GM18517 (cell line): Measurements from ENCODE around the gene HRK.

Source experiments
- ATAC-seq: cut with Tn5 transposase; IDR thresholded peaks from one replicate; pipeline ENCODE4 v1.9.1; 2021; ENCODE audit warnings: mild to moderate bottlenecking, moderate library complexity; ENCODE audit not compliant: unreplicated experiment

Gene HRK

DNA sequence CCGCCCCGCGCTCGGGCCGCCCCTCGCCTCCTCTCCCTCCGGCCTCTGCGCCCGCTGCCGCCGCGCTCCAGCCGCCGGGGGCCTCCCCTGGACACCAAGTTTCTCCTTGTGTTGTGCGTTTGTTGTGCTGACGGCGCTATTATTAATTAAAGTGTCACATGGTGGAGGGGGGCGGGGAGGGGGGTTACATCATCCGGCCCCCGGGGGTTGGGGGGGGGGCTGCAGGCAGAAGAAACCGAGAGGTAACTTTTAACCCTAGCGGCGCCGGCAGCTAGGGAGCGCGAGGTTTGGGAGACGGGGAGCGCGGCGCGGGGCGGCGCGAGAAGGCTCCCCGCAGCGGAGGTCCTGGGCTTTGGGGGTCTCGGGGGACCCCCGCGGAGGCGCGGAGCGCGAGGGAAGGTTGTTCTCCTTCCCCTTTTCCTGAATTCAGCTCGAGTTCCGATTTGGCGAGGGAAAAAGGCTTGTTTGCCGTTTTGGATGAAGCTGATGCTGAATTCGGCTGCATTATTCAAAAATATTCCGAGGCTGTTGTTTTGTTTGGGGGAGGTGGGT is at the start of gene HRK:
Gene HRK (minus strand): TSS at position 117 of the 552 bp plus-strand sequence. CDS start 134 bp downstream, outside the sequence.
- ATAC-seq = no peak

DNA sequence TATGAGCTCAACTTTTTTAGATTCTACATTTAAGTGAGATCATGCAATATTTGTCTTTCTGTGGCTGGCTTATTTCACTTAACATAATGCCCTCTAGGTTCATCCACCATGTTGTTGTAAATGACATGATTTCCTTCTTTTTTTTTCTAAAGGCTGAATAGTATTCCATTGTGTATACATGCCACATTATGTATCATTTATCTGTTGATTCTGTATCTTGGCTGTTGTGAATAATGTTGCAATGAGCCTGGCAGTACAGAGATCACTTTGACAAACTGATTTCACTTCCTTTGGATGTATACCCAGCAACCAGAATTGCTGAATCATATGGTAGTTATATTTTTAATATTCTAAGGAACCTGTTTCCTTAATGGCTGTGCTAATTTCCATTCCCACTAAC is 48.6 kb upstream of the HRK start:
- no peak for ATAC-seq

DNA sequence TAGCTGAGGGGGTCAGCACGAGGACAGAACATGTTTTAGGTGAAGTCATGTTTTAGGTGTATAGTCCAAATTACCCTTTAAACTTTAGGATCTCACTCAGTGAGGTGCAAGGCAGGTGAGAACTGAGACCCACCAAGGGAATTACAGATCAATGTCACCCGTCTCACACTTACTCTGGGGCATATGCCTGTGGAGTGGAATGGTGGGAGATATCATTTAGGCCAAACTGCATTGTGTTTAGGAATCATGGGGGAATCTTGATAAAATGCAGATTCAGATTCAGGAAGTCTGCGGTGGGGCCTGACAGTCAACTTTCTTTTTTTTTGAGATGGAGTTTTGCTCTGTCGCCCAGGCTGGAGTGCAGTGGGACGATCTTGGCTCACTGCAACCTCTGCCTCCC is 47.3 kb upstream of the HRK start:
- ATAC-seq = no peak

DNA sequence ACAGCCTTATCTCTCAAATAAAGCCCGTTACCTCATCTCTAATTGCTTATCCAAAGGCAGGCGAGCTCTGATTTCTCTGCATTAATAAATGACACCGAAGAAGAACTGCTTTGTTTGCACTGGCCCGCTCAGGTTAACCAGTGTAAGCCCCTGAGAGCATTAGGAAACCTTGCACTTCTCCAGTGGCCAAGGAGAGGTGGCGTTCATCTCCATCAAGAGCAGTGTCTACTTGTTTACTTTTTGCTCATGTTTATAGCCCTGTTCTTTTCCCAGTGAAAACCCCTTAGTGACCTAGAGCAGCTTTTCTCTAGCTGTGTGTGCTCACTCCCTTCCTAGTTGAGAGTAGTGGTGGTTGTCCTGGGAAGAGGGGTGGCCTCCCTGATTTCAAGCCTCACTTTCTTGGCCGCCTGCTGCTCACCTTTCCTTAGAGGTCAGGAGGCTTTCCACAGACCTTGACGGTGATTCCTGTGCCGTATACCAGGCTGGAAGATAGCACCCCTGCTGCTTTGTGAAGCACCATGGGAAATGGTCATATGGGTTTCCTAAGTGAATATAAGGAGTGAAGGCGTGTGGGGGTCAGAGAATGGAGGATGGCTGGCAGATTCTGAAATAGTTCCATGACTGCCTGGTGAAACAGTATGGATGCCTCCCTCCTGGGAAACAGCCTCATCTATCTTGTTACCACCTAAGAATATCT is 46.2 kb upstream of the HRK start:
- ATAC-seq = no peak

DNA sequence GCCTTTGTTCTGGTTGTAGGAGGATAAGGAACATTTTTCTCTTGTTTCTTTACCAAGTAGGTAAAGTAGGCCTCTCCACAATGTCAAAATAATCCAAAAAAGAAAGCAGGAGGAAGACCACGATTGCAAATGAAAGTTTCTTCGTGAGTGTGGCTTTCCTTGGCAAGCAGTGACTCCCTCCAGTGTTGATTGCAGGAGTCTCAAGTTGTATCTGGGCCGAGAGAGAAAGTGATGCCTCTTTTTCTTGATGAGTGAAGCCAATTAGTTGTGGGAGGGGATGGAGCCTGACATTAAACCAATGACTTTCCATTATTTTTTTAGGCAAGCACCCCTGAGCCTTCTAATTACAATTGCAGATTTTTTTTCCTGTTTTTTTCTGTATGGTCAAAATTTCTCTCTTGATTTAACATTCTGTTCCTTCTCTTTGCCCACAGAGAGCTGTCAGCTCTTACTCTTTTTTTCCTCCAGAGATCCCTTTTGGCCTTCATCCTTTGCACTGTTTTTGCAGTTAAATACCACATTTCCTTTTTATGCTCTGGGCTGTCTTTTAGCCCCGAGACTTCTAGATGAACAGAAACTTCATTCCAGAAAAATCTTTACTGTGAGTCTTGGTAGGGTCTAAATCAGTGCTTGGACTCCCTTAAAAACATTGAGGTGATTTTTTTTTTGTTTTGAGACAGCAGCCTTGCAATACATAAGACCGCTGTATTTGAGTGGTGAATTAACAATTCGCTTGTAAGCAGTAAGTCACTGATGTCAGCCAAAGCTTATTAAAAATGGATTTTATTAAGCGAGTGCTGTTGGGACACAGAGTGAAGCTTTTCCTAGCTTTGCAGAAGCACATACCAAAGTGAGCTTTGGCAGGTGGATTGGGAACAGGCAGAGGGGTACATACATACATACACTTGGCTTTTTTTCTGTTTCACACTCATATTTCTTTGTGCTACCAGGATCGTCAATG is 45.3 kb upstream of the HRK start:
- no peak for ATAC-seq

DNA sequence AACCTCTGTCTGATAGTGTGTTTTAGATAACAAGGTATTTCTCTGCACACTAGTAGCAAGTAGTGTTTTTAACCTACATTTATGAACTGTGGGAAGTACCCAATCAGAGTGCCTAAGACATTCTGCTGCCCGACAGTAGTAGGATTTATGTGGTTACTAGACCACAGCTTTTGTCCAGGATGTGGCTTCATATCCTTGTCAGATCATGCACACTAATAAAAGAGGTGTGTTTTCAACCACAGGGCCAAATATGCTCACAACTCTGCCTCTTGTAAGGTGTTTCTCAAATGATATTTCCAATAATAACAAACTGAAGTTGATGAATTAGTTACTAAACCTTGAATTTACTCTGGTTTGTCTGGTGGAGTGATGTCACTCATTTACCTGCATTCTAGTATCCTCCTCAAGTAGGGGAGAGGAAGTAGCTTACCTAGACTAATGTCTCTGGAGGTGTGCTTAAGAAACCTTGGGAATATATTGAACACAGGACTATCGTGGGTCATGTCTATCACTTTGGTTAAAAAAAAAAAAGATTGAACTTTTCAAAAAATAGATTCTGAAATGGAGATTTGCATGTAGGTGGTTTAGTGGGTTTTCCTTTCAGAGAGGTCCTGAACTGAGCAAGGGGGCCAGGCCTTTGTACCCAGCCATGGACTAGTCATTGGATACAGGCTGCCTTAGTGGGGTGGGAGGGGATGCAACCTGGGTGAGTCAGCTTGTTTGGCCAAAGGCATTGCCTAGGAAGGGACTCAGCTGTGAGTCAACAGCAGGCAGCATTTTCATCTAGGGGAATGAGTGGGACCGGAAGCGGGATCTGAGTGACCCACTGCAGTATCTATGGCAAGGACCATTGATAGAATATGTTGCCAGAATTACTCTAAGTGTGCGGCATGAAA is 43.6 kb upstream of the HRK start:
- ATAC-seq = peak; percentile 60

DNA sequence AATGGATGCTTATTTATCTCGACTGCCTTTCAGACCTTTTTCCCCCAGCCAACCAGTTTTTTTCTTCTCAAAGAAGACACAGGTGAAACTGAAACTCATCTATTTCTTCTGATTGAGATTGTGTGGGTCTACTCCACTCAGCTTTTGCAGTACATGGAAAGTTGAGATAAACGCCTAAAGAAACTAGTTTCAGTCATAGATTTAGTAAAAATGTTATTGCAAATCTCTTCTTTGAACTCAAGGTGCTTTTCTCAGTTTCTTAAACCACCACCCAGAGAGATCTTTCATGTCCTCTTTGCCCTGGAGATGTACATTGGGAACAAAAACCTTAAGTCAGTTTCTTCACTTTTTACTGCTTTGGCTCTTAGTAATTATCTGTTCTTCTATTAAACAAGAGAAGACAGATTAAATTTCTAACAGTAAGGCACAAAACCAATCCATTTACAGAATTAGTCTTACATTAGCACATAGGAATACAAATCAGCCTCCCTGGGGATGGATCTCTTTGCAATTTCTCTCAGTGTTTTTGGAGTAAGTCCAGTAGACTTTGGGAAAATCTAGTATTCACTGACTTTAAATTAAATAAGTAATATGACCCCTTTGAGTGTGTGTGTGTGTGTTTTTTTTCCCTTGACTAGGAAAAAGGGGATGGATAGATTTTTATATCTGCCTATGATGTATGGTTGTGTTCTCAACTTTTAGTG is 41.1 kb upstream of the HRK start:
- ATAC-seq = peak; percentile 70

DNA sequence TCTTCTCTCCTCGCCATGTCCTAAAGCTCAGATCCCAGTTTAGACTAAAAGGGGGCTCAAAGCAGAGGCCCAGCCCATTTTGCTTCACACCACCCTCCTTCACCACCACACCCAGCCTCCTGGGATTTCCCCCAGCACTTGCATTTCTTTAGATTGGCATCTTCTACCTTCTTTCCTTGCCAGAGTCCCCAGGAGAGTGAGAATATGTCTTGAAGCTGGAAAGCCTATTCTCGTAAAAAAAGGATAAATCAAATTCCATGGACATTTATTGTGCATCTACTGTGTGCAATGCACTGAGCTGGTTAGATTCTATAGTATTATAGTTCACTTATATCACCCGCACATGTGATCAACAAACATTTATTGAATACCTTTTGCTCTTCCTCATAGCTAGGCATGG is 39.7 kb upstream of the HRK start:
- ATAC-seq = no peak

DNA sequence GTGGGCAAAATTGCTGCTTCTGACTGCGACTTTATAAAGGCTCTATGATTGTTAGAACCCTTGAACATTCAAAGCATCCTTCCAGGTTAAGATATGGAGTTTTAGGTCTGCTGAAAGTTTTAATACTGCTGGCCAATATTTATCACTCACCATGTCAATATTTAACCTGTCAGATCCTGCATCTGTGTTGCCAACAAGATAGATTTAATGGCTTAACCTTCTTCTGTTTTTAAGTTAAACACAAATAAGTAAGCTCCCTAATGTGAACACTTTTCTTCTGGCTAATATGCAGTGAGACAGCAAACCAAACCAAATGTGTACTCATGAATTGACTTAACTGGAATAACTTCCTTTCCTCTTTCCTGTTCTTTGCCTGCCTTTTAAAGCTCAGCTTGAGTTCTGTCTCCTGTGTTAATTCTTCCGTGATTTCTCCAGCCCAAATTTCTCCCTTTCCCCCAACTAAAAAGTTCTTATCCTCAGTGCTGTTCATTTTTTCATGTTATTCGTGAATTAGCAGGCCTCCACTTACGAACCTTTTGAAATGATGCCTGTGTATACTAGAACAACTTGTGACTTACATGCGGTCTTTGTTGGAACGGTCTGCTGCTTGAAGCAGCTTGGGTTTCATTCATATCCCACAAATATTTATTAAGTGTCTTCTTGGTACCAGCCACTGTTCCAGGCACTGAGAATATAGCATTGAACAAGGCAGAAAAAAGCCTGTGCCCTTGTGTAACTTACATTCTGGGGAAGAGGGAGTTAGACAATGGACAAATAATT is 38.7 kb upstream of the HRK start:
- ATAC-seq = no peak

DNA sequence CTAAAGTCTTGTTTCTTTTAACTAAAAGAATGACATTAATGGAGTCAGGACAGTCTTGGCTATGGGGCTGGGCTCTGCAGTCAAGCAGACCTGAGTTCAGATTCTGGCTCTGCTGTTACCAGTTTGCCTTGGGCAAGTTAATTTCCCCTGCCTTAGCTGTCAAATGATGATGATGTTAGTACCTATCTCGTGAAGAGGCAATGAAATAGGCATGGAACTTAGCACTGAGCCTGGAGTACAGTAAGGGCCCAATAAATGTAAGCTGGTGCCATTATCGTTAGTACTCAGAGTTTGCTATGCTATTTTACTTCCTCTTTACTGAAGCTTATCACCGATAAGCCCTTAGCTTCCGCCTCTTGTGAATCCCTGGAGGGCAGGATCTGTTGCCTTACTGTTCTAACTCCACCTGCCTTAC is 38.0 kb upstream of the HRK start:
- ATAC-seq = no peak

DNA sequence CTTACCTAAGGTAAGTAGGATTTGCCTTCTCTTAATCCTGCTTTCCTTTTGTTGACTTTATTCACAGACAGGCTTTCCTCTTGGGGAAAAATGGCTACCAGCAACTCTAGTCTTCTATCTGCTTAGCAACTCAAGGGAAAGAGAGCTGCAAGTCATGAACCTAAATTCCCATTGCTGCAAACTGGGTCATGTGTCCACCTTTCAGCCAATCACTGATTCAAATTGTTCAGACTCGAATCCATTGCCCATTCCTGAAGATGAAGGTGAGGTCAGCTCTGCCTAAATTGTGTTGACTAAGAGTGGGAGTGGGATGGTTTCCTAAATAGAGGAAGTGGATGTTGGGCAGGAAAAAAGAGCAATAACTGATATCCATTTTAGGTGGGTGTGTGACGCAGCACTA is 37.2 kb upstream of the HRK start:
- no peak for ATAC-seq

DNA sequence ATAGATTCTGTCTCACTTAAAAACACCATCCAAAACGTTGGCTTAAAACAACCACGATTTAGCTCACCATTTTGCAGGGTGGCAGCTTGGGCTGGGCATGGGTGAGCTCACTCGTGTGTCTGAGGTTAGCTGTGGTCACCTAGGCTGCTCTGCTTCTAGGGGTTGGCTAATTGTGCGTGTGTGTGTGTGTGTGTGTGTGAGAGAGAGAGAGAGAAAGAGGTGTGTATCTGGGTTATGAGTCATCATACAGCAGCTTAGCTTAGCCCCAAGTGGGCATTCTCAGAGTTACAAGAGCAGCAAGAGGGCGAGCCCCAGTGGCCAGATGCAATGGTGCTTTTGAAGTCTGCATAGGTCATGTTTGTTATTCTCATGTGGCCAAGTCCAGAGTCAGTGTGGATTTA is 35.5 kb upstream of the HRK start:
- ATAC-seq = peak; percentile 95

DNA sequence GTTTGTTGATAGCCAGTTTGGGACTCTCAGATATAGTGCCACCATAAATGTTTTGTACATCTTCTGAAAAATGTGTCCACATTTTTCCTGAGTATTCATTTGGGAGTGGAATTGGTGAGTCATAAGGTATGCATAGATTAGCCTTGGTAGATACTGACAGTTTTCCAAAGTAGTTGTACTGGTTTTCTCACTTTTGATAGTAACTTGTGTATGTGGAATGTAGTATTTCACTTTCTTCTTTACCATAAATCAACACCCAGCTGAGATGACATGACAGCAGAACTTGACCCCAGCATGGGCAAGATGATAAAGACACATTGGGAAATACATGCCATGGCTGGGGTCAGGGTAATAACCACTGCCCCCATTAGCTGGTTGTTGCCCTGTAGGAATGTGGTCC is 34.9 kb upstream of the HRK start:
- ATAC-seq = no peak

DNA sequence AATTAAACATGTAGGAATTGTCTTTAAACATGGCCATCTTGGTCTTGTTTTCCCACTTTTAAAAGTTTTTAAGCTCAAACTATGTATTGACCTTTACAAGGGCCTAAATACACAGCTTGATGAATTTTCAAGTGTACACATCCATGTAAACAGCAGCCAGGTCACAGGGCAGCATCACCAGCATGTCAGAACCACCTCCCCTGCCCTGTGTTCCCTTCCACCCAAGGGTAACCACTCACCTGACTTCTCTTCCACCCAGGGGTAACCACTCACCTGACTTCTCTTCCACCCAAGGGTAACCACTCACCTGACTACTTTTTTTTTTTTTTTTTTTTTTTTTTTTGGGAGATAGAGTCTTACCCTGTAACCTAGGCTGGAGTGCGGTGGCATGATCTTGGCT is 34.1 kb upstream of the HRK start:
- ATAC-seq = no peak

DNA sequence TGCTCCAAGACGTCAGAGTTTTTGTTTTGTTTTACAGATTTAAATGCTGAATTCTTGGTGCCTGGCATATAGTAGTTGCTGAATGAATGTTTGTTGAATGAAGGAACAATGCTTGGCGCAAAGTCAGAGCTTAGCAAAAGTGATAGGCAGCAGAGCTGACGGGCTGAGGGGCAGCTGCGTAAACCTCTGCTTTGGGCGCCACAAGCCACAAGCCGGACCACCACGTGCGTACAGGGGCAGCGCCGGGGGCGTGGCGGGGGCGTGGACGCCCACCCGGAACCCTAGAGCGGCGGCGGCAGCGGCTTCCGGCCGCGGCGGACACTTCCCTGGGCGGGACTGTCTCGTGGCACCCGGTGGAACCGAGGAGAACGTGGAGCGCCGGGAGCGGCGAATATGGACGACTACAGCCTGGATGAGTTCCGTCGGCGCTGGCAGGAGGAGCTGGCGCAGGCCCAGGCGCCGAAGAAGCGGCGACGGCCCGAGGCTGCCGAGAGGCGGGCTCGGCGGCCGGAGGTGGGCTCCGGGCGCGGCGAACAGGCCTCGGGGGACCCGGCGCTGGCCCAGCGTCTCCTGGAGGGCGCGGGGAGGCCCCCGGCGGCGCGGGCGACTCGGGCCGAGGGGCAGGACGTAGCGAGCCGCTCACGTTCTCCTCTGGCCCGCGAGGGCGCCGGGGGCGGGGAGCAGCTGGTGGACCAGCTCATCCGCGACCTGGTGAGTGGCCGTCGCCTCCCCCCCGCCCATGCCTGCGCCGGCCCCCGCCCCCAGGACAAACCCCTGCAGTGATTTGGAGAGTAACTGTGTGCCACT is 29.6 kb upstream of the HRK start, which contains the start of gene FBXW8:
Gene FBXW8 (plus strand): TSS at position 306 of the 807 bp plus-strand sequence. CDS start 88 bp downstream, at position 394.
- ATAC-seq = peak; percentile 72

DNA sequence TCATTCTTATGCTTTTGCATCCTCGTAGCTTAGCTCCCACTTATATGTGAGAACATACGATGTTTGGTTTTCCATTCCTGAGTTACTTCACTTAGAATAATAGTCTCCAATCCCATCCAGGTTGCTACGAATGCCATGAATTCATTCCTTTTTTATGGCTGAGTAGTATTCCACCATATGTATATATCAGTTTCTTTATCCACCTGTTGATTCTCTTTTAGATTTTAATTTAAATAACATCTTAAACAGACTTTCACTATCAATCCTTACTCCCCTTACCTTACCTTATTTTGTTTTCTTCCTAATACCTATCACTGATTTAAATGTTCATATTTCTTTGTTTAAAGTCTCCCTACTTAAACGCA is 29.0 kb upstream of the HRK start:
- no peak for ATAC-seq

DNA sequence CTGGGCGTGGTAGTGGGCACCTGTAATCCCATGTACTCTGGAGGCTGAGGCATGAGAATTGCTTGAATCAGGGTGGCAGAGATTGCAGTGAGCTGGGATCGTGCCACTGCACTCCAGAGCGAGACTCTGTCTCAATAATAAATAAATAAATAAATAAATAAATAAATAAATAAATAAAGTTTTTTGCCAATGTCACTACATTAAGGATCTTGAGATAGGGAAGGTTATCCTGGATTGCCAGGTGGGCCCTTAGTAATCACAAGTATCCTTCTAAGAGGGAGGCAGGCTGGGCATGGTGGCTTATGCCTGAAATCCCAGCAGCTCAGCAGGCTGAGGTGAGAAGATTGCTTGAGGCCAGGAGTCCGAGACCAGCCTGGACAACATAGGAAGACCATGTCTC is 25.0 kb upstream of the HRK start:
- no peak for ATAC-seq

DNA sequence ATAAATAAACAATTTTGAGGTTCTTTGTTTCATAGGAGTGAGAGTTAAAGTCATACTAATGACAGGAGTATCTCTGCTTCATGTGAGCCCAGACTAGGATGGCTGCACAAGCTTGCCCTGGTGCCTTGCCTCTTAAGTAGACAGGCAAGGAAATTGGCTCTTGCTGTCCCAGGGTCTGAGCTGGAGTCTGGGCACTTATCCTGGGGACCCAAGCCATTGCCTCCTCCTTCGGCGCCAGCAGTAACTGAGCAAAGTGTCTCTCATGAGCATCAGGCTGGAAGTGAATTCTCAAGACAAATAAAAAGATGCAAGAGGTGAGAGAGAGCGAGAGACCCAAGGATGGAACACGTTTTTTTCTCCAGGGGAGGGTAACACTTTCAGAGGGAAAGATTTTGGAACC is 22.6 kb upstream of the HRK start:
- ATAC-seq = no peak

DNA sequence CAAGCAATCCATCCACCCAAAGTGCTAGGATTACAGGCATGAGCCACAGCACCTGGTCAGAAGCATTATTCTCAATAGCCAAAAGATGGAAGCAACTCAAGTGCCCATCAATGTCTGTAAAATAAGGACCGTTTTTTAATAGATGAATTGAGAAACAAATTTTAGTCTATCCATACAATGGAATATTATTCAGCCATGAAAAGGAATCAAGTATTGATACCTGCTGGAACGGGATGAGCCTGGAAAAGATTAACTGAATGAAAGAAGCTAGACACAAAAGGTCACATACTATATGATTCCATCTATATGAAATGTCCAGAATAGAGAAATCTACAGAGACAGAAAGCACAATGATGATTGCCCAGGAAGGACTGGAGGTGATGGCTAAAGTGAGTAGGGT is 20.4 kb upstream of the HRK start:
- no peak for ATAC-seq
